Uterus (tissue), 4 donors: Measurements from ENCODE around the gene PCDHAC2. TPM values are rescaled to one million over a fixed set of nuclear protein-coding genes. Genes with fewer than 3 reads are reported as not detected.

Experiments used
- DNase-seq, 2 donors: peaks; one replicate each; pipeline ENCODE4 v3.0.0-alpha.2; 2019 to 2020
- H3K27ac ChIP-seq, 2 donors: fragments of 200-600 bp; sonication (generic); 1 replicate in 1 of 2; 2 replicates in 1 of 2; pipeline ENCODE4 v1.5.1; 2016 to 2018
- H3K27me3 ChIP-seq, 2 donors: fragments of 200-600 bp; sonication (generic); one replicate each; pipeline ENCODE4 v1.5.1; 2018 to 2019; ENCODE audit warnings: control low read depth in 1 of 2
- H3K36me3 ChIP-seq, 2 donors: fragments of 200-600 bp; sonication (generic); one replicate each; pipeline ENCODE4 v1.5.1; 2019; ENCODE audit warnings: control low read depth in 1 of 2
- H3K4me1 ChIP-seq, 2 donors: fragments of 200-600 bp; sonication (generic); one replicate each; pipeline ENCODE4 v1.5.1; 2018 to 2019; ENCODE audit warnings: control low read depth in 1 of 2
- H3K4me3 ChIP-seq, 2 donors: fragments of 200-600 bp; sonication (generic); 1 replicate in 1 of 2; 2 replicates in 1 of 2; pipeline ENCODE4 v1.5.1; 2018 to 2019; ENCODE audit warnings: mild to moderate bottlenecking in 1 of 2
- H3K9me3 ChIP-seq, 2 donors: fragments of 200-600 bp; sonication (generic); one replicate each; pipeline ENCODE4 v1.5.1; 2019; ENCODE audit warnings: control low read depth in 1 of 2
- POLR2A ChIP-seq, 2 donors: fragments of 450-650 bp; IDR thresholded peaks; one replicate each; pipeline ENCODE4 v1.6.1; 2016; ENCODE audit warnings: antibody characterized with exemption in 2 of 2, mild to moderate bottlenecking in 1 of 2, moderate library complexity in 1 of 2
- intact Hi-C: fragments of 100-400 bp; cut with DNase I; formaldehyde crosslinking; loops from one replicate; pipeline ENCODE4 v1.15.1; 2023; ENCODE audit warnings: low total_unique reads
- total RNA-seq, 4 donors: library from RNA; depleted of rRNA in 3 of 4; stranded (reverse); fragments of >200 nt in 3 of 4; gene quantifications; one replicate each; pipeline versions ENCODE4 v1.1.0 to v1.2.4, GENCODE V29; 2014 to 2023
- TF ChIP-seq, protein P1 (sequence below), 4 experiments: fragments of 200-600 bp in 2 of 4; fragments of 450-650 bp in 2 of 4; sonication (generic) in 2 of 4; IDR thresholded peaks; one replicate each; pipeline ENCODE4 v1.5.1; 2016 to 2019; ENCODE audit warnings: antibody characterized with exemption in 4 of 4, mild to moderate bottlenecking in 2 of 4, moderate library complexity in 1 of 4
- donor health status: DM: yes; HTN: yes; CAD: no.

PCDHAC2 gene
- total RNA-seq, 4 donors from 2014 or later, result under 0.01 to 7.1 (median 1.1) TPM

DNA sequence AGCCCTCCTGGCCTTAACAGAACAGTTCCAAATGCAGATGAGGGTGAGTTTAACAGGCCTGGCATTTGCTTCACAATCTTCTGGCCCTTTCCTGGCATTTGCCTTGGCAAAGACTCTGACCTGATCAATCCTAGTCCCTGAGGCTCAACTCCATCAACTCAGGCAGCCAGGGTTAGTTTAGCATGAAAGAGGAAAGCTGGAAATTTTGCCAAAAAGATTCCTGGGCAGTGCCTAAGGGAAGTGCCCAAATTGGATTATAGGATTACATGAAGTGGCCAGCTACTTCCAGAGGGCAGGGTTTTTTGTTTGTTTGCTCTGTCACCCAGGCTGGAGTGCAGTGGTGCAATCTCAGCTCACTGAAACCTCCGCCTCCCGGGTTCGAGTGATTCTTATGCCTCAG lies 36.8 kb downstream of the PCDHAC2 start:
- Histone ChIP-seq H3K9me3 (no peaks in the 10 kb centered on the region), H3K4me3 (no peak overlapping the region), H3K4me1 (no peaks in the 10 kb centered on the region), H3K27ac (no peak overlapping the region), H3K36me3 (no peaks in the 10 kb centered on the region), H3K27me3 (no peaks in the 10 kb centered on the region)
- TF ChIP-seq, protein P1, sequence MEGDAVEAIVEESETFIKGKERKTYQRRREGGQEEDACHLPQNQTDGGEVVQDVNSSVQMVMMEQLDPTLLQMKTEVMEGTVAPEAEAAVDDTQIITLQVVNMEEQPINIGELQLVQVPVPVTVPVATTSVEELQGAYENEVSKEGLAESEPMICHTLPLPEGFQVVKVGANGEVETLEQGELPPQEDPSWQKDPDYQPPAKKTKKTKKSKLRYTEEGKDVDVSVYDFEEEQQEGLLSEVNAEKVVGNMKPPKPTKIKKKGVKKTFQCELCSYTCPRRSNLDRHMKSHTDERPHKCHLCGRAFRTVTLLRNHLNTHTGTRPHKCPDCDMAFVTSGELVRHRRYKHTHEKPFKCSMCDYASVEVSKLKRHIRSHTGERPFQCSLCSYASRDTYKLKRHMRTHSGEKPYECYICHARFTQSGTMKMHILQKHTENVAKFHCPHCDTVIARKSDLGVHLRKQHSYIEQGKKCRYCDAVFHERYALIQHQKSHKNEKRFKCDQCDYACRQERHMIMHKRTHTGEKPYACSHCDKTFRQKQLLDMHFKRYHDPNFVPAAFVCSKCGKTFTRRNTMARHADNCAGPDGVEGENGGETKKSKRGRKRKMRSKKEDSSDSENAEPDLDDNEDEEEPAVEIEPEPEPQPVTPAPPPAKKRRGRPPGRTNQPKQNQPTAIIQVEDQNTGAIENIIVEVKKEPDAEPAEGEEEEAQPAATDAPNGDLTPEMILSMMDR (IDR thresholded peaks at IDR 0.05), result no peak
- no peak for TF ChIP-seq POLR2A (IDR thresholded peaks at IDR 0.05)
- DNase-seq, result no peak
- intact Hi-C loops, result no loop called here

DNA sequence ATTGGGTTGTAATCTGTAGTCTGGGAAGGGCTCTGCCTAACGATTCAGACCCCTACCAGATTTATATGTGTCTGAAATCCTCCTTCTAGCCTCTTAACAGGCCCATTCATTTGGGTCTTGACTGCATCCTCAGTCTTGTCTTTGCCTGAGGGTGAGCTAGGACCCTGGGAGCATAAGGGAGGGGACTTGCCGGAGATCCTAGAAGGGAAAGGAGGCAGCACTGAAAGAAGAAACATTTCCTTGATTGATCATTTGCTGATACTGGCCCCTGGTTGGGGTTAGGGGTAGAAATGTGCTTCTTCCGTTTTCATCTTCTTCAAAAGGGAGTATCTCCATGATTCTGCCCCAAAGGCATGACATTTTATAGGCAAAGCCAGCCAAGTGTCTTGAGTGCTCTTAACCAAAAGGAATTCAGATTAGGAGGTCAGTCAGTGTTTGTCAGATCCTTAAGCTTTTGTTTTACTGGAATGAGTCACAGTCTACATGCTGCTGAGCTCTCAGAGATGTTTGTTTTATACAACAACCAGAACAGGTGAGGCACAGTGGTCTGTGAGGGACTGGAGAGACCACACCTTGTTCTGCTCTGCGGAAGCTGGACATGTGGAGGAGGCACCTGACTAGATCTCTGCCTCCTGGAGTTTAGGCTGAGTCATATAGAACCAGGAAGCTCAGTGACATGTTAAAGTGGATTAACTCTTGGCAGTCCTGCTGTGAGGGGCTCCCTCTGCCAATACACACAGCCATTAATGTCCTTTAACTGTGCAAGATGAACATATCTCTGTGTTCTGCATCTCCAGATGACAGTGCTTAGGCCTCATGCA lies 37.7 kb downstream of the PCDHAC2 start:
- Histone ChIP-seq H3K4me1 (no peaks in the 10 kb centered on the region), H3K4me3 (no peak overlapping the region), H3K27me3 (no peaks in the 10 kb centered on the region), H3K9me3 (no peaks in the 10 kb centered on the region), H3K36me3 (no peaks in the 10 kb centered on the region), H3K27ac (no peak overlapping the region)
- TF ChIP-seq POLR2A (IDR thresholded peaks at IDR 0.05), result no peak
- TF ChIP-seq, protein P1 (IDR thresholded peaks at IDR 0.05), result no peak
- no peak for DNase-seq
- intact Hi-C loops, result no loop called here

DNA sequence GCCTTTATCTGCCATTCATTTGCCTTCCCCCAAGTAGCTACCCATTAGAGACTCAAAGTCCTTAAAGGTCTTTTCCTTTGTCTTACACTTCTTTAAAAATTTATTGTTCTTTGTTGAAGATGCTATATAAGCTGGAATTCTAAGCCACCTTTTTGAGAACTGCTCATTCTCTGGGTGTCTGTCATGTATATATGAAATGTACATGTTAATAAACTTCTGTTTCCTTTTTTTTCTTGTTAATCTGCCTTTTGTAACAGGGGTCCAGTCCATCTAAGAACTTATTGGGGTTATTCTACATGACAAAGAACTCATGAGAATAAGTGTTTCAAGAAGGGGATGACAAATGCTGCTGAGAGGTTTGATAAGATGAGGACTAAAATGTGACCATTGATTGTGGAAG lies 41.5 kb downstream of the PCDHAC2 start:
- no peak overlapping the region for H3K27ac ChIP-seq
- H3K4me1 ChIP-seq, result no peaks in the 10 kb centered on the region
- H3K4me3 ChIP-seq, result no peak overlapping the region
- no peak for DNase-seq
- no peaks in the 10 kb centered on the region for H3K9me3 ChIP-seq
- no peaks in the 10 kb centered on the region for H3K27me3 ChIP-seq
- TF ChIP-seq, protein P1 (IDR thresholded peaks at IDR 0.05), result no peak
- TF ChIP-seq POLR2A (IDR thresholded peaks at IDR 0.05), result no peak
- H3K36me3 ChIP-seq, result no peaks in the 10 kb centered on the region
- intact Hi-C loops, result no loop called here

DNA sequence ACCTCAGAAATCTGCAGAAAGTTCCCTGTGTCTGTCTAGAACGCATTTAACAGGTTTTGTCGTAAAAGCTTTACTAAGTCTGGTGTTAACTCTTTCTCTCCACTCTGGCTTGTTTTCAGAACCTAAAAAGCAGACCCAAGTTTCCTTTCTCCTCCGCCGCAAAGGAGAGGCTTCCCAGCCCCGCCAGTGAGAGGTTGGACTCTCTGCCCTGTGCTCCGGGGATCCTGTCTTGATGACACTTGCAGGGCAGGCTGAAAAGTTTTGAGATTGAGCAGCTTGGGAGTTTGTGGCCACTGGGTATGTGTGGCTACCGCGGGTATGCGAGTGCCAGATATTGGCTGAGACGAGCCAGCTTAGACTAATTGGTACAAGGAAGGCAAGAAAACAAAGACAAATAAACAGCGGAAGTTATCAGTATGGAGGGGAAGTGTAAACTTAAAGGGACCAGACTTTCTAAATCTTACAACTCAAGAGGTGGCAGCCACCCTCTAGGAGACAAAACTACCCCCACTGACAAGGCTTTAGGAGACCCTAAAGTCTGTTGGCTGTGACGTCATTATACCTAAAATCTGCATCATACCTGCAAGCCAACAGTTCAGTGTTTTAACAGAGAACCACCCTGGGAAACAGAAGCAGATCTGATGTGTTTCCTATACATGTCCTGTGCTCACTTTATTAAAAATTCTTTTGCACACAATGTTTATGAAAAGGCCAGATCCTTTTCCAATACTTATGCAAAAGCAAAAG lies 43.9 kb downstream of the PCDHAC2 start:
- DNase-seq, result no peak
- intact Hi-C loops, result no loop called here
- Histone ChIP-seq H3K36me3 (no peaks in the 10 kb centered on the region), H3K4me3 (no peak overlapping the region), H3K27me3 (no peaks in the 10 kb centered on the region), H3K9me3 (no peaks in the 10 kb centered on the region), H3K4me1 (no peaks in the 10 kb centered on the region), H3K27ac (no peak overlapping the region)
- TF ChIP-seq, protein P1 (IDR thresholded peaks at IDR 0.05), result no peak
- TF ChIP-seq POLR2A (IDR thresholded peaks at IDR 0.05), result no peak

- H3K4me1 ChIP-seq, result no peaks in the 10 kb centered on the region
- TF ChIP-seq, protein P1 (IDR thresholded peaks at IDR 0.05), result no peak
- no peak for TF ChIP-seq POLR2A (IDR thresholded peaks at IDR 0.05)
- no peaks in the 10 kb centered on the region for H3K27me3 ChIP-seq
- H3K9me3 ChIP-seq, result no peaks in the 10 kb centered on the region
- H3K4me3 ChIP-seq, result no peak overlapping the region
- H3K36me3 ChIP-seq, result no peaks in the 10 kb centered on the region
- no peak overlapping the region for H3K27ac ChIP-seq
- intact Hi-C loops, result no loop called here
- no peak for DNase-seq
Observed at GRCh38 chr5:141017943-141018342, 51.7 kb downstream of the PCDHAC2 start.
